ENCODE data around the gene SPP1.
"Not testable (repeated sequence)": the region's sequence is repeated elsewhere in the genome, so short reads cannot be mapped to it uniquely, and the experiment has no call there.

The SPP1 gene

GRCh38 chr4:87975466-87975865 is at the start of gene SPP1:
Gene SPP1, plus strand, starts transcription at chr4:87975714. Its CDS starts 1,182 bp downstream, at chr4:87976896.
- DNase-seq, result peak; percentile 45

DNA sequence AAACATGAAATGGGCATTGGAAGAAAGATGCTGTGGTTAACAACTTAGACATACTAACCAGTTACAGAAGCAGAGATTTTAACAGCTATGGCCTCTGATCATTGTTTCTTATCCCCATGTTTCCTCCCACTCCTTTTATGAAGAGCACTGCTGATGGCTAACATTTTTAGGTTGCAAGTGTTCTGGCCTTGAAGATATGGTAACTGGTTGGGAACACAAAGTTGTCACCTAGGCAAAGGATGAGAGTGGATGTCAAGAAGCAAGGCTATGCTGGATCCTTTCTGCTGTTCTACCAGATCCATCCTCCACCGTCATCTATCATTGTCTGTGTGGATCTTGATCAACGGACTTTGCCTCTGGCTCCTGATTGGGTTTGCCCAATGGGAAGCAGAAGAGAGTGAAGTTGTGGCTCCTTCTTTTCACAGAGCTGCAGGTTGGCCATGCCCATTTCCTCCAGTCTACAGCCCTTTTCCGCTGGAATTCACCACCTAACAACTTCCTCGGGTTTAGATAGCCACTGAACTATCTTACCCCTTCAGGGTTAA is 48.9 kb upstream of the SPP1 start:
- no peak for DNase-seq

- no peak for DNase-seq
Observed at GRCh38 chr4:87930629-87931028, 44.9 kb upstream of the SPP1 start.

- no peak for DNase-seq
Observed at GRCh38 chr4:87931932-87932331, 43.6 kb upstream of the SPP1 start.

DNA sequence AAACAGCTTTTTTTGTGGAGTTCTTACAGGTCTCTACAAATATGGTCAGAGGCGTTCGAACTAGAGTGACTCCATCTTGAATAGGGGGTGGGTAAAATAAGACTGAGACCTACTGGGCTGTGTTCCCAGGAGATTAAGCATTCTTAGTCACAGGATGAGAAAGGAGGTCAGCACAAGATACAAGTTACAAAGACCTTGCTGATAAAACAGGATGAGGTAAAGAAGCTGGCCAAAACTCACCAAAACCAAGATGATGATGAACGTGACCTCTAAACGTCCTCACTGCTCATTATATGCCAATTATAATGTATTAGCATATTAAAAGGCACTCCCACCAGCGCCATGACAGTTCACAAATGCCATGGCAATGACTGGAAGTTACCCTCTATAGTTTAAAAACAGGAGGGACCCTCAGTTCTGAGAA is 42.8 kb upstream of the SPP1 start:
- no peak for DNase-seq

GRCh38 chr4:87933337-87933736 is 42.2 kb upstream of the SPP1 start:
- no peak for DNase-seq

DNA sequence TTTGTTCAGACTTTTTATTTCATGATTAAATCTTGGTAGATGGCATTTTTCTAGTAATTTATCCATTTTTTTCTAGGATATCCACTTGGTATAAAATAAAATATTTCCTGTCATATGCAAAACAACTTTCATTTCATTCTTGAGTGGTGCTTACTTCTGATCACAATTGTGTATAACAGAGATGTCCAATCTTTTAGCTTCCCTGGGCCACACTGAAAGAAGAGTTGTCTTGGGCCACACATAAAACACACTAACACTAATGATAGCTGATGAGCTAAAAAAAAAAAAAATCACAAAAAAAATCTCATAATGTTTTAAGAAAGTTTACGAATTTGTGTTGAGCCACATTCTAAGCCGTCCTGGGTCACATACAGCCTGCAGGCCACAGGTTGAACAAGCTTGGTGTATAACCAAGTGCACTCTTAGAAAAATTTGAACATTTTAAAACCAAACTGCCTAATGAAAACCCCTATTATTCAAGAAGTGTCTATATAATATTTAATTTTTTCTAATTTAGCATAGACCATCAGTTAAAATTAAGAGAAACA is 41.3 kb upstream of the SPP1 start:
- no peak for DNase-seq

DNA sequence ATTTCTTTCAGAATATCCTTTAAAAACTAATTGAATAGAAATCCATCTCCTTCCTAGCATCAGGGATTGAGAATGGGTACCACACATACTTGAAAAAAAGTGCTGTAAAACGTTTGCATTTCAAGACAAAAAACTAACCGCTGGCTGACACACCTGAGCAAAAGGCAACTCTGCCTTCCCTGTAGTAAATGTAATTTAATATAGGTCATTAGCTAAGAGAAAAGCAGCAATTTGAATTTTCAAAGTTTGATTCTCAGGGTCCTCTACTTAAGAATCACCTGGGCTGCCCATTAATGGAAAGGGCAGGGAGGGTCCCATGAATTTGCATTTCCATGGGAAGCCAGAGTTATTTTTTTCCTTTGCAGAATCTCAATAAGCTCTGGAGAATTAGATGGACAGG is 40.5 kb upstream of the SPP1 start:
- no peak for DNase-seq

DNA sequence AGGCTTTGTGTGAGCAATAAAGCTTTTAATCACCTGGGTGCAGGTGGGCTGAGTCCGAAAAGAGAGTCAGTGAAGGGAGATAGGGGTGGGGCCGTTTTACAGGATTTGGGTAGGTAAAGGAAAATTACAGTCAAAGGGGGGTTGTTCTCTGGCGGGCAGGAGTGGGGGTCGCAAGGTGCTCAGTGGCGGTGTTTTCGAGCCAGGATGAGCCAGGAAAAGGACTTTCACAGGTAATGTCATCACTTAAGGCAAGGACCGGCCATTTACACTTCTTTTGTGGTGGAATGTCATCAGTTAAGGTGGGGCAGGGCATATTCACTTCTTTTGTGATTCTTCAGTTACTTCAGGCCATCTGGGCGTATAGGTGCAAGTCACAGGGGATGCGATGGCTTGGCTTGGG is 39.6 kb upstream of the SPP1 start:
- DNase-seq, result not testable (repeated sequence)

GRCh38 chr4:87937523-87937922 is 38.0 kb upstream of the SPP1 start:
- DNase-seq, result no peak

GRCh38 chr4:87938746-87939145 is 36.8 kb upstream of the SPP1 start:
- DNase-seq, result no peak

- no peak for DNase-seq
Observed at GRCh38 chr4:87939978-87940690, 35.4 kb upstream of the SPP1 start.

GRCh38 chr4:87940809-87941208 is 34.7 kb upstream of the SPP1 start:
- not testable (repeated sequence) for DNase-seq

DNA sequence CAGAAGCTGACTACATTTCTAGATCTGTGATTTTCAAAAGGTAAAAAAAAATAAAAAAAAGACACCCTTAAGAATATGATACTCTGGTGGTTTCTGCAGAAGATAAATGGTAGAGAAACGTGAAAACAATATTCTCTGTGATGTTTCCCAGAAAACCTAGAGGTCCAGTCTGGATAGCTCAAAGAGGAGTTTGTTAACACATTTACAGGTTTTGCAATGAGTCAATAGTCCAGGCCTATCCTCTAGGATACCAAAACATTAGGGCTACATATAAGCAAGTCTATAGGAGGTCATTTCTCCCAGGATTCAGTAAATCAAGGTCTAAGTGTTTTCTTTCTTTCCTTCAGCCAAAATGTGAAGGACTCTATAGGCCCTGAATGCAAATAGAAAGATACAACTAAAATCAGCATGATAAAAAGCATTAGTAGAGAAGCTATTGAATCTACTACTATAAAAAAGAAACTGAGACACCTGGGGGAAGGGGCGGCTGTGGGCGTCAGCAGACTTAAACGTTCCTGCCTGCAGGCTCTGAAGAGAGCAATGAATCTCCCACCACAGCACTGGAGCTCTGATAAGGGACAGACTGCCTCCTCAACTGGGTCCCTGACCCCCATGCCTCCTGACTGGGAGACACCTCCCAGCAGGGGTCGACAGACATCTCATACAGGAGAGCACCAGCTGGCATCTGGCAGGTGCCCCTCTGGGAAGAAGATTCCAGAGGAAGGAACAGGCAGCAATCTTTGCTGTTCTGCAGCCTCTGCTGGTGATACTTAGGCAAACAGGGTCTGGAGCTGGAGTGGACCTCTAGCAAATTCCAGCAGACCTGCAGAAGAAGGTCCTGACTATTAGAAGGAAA is 33.7 kb upstream of the SPP1 start:
- no peak for DNase-seq

GRCh38 chr4:87943660-87944149 is 31.8 kb upstream of the SPP1 start:
- DNase-seq, result no peak

- no peak for DNase-seq
Observed at GRCh38 chr4:87944967-87945366, 30.5 kb upstream of the SPP1 start.

- no peak for DNase-seq
Observed at GRCh38 chr4:87946766-87947165, 28.7 kb upstream of the SPP1 start.

DNA sequence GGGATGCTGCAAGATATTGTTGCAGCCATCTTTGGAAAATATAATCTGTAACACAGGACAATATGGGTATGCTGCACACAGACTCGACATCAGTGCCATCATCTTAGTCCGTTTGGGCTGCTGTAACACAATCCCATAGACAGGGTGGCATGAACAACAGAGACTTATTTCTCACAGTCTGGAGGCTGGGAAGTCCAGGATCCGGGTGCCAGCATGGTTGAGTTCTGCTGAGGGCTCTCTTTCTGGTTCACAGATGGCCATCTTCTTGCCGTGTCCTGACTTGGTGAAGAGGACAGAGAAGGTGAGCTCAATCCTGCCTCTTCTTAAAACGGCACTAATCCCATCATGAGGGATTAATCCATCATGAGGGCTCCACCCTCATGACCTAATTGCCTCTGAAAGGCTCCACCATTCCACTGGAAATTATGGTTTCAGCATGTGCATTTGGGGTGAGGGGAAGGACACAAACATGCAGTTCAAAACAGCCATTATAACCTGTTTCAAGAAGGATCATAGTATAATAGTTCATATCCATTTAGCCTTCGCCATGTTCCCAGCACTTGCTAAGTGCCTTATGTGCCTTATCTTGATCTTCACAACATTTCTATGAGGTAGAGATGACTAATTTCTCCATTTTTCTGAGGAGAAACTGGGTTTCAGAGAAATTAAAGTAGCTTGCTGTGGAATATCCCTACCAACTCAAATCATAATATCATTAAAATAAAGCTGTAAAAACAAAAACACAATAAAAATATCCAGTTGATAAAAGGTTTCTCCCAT is 27.9 kb upstream of the SPP1 start:
- peak; percentile 23 for DNase-seq

DNA sequence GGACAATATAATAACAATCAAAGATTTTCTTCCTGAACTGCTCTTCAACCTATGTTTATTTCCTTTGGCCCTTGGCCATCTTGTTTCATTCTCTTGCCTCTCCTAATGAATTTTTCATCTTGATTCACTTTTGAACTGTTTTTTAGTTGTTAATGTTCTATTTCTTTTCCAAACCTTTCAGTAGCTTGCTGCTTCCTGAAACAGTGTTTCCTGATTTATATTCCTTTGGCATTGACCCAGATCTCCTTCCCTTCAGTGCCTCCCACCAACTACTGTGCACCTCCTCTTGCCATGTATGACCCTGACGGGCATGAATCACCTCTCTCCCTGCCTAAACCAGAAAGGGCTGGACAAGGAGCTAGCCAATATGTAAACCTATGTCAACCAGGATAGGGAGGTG is 25.6 kb upstream of the SPP1 start:
- peak; percentile 76 for DNase-seq

GRCh38 chr4:87950493-87950892 is 25.0 kb upstream of the SPP1 start:
- DNase-seq, result no peak

DNA sequence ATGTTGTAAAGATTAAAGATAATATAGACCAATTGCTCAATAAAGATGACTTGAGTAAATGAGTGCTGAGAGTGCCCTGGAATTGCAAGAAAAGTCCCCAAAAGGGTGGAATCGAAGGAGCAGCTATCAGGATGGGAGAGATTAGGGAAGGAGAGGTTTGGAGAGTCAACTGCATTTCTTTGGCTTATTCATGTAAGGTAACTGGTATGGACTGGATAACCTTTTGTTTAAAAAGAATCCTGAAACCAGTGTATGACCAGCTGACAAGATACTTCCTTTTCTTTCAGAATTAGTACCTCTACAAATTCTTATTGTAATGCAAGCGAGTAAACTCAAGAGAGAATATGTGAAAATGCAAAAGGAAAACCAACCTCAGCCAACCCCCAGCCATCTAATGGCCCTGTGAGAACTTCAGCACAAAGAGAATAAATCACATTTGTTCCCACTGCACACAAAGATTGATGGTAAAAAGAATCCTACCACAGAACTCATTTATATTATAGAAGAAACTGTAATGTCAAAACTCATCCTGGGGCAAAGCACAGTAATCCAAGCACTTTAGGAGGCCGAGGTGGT is 24.5 kb upstream of the SPP1 start:
- no peak for DNase-seq

GRCh38 chr4:87953826-87954225 is 21.7 kb upstream of the SPP1 start:
- DNase-seq, result no peak
